GM12801 (cell line): Measurements from ENCODE around the gene VAV2.

Experiments
- TF ChIP-seq, protein P1 (sequence below): IDR thresholded peaks from one replicate; pipeline ENCODE4 v1.5.1; 2011; ENCODE audit warnings: control low read depth; ENCODE audit not compliant: insufficient read length; ENCODE audit errors: extremely low read depth

Gene VAV2

DNA sequence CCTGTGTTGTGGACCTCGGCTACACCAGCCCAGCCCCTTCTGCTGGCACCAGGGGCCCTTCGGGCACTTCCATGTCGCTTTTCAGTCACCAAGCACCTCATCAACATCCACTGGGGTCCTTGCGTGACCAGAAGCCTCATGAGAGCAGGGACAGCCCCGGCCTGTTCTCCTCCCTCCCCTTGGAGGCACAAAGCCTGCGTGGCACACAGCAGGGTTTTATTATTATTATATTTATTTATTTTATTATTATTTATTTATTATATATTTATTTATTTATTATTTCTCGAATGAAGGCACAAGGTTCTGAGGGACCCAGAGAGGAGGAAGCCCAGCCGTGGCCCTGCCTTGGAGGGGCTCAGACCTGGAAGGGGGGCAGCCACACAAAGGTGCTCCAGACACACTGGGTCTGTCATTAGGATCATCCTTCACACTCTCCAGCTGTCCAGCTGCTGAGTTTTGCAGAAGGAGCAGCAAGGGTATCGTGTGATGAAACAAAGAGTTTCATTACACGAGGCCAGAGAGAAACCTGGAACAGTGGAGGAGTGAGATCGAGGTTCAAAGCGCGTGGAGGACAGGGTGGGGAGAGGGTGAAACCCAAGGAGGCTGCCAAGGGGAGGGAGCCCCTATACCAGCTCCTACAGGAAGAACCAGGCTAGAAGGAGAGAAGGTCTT, 5.2 kb downstream of the VAV2 start:
- TF ChIP-seq, protein P1, sequence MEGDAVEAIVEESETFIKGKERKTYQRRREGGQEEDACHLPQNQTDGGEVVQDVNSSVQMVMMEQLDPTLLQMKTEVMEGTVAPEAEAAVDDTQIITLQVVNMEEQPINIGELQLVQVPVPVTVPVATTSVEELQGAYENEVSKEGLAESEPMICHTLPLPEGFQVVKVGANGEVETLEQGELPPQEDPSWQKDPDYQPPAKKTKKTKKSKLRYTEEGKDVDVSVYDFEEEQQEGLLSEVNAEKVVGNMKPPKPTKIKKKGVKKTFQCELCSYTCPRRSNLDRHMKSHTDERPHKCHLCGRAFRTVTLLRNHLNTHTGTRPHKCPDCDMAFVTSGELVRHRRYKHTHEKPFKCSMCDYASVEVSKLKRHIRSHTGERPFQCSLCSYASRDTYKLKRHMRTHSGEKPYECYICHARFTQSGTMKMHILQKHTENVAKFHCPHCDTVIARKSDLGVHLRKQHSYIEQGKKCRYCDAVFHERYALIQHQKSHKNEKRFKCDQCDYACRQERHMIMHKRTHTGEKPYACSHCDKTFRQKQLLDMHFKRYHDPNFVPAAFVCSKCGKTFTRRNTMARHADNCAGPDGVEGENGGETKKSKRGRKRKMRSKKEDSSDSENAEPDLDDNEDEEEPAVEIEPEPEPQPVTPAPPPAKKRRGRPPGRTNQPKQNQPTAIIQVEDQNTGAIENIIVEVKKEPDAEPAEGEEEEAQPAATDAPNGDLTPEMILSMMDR: no peak

DNA sequence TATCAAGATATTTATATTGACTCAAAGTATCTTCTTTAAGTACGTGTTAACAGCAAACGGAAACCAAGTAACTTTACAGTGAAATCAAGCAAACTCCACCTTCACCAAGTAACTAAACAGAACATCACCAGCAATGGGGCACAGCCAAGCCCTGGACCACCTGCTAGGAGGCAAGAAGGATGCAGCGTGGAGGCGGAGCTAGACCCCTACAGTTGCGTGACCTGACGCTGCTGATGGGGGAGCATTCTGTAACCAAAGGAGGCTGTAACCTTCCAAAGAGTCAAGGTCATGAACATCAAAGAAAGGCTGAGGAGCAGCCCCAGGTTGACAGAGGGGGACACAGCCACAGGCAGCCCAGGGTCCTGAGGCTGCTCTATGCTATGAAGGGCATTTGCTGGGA, 6.1 kb downstream of the VAV2 start:
- TF ChIP-seq, protein P1: no peak

DNA sequence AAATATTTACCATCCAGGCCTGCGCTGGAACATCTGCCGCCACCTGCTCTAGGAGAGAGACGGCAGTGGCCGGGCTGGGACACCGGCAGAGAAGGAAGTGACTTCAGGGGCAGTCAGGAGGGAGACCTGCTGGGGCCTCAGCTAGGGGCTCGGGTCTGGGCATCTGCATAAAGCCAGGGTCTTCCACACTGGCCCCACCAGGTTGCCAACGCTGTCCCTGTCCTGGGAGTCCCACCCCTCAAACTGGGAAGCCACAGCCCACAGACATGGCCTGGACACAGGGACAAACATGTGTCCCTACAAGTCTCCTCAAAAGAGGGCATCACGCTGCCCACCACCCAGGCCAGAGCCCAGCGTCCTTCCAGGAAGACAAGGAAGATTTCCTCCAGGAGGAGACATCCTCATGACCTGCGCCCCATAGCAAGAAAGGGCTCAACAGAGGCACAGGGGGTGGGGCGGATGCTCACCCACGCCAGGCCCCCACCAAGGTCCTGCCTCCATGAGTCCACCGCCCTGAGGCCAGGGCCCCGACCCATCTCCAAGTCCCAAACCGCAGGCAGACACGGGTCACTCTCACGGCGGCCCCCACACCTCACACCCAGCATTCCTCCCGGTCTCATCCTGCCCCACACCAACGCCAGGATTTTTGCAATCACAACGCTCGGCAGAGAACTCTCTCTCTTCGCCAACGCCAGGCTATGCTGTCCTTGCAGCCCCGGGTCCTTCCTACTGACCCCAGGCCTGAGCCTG, 9.0 kb downstream of the VAV2 start:
- TF ChIP-seq, protein P1: no peak

DNA sequence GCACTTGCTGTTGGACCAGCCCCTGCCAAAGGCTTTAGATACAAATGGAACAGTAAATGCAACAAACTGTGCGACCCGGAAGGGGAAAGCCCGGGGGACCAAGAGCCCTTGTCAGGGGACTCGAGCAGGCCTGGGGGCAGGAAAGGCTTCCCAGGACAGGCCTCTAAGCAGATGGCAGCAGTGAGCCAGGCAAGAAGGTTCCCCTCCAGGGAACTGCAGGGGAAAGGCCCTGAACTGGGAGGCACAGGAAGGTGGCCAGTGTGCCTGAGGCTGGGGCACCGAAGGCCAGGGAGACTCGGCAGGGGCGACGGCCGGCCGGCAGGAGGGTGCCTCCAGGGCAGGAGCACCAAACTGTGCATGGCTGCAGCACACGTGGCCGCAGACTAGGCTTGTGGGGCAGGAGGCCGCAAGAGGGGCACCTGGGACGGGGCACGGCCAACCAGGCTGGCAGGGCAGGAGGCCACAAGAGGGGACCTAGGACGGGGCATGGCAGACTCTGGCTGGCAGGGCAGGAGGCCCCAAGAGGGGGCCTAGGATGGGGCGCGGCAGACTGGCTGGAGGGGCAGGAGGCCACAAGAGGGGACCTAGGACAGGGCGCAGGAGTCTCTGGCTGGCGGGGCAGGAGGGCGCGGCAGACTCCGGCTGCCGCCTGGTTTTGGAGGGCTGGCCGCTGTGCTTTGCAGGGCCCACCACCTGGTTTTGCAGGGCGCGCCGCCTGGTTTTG, 10.0 kb downstream of the VAV2 start:
- TF ChIP-seq, protein P1: no peak

DNA sequence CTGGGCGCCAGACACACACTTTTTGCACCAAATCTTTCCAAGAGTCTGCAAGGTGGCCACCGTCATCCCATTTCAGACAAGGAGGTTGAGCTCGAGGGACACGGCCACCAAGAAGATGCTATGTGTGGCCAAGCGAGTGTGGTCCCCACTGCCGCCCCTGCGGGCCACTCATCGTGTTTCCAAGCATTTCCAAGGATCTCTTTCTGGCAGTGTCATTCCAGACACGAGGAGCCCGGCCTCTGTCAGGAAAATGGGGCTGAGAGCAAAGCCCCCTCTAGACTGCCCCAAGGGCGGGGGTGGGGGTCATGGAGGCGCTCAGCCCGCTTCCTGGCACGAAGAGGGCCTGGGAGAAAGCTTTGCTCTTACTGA, 10.6 kb downstream of the VAV2 start:
- TF ChIP-seq, protein P1: no peak

DNA sequence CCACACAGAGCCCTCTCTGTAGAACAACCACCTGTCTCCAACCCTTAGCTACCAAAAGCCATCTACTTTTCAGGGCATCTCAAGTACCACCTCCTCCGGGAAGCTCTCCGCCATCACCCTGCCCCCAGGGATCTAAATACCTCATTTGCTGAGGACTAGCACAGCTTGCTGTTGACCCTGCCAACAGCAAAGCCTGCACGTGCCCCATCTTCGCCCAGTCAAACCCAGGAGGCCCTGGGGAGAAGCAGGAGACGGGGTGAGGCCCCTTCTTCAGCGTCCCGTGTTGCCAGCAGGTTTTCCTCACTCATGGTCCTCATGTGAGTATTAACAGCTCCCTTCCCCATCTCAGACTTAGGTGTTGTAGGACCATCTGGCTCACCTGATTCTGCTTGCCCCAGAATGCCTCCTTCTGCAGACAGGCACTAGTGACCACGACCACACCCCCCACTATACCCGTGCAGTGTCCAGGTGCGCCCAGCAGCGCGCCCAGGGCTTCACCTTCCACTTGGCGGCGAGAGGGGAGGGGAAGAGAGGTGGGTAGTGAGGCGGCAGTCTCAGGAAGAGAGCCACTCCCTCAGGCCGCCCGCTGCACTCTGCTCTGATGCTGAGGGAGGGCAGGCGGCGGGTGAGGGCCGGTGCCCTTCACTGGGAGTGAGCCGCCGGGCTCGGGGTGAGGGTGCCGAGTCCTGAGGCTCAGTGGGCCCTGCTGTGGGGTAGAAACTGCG, 11.1 kb downstream of the VAV2 start:
- TF ChIP-seq, protein P1: no peak
